SH-SY5Y (cell line): Measurements from ENCODE around the gene ITGB2.

Experiments used
- GATA2 ChIP-seq: IDR thresholded peaks from 2 replicates; pipeline ENCODE4 v1.6.1; 2011; ENCODE audit warnings: mild to moderate bottlenecking, low read depth, low read length
- GATA3 ChIP-seq: IDR thresholded peaks from 2 replicates; pipeline ENCODE4 v1.6.1; 2011; ENCODE audit warnings: low read depth, mild to moderate bottlenecking, low read length, moderate library complexity

The ITGB2 gene

DNA sequence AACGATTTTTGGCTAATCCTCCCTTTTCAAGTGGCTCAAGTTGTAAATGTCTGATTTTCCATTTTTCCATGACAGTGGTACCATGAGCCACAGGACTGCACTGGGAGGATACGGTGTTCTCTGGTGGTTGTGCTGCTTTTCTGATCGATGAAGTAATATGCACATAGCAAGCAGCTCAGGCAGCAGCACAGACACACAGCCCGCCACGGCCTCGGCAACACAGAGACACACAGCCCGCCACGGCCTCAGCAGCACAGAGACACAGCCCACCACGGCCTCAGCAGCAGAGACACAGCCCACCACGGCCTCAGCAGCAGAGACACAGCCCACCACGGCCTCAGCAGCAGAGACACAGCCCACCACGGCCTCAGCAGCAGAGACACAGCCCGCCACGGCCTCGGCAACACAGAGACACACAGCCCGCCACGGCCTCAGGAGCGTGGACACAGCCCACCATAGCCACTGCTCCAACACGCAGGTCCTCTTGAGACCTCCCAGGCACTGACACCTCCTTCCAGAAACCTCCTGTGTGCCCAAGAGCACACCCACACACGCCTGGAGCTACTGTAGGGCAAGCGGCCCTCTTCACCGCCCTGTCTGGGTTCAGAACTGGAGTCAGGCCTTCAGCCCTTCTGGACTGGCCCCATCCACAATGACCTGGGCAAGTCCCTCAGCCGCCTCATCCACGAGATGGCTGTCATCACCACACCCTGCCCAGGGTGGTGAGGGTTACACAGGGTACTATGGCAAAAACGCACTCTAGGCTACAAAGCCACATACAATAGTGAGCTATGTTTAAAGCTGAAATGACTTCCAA, 57.6 kb downstream of the ITGB2 start:
- TF ChIP-seq GATA3 (no peak), GATA2 (no peak)

DNA sequence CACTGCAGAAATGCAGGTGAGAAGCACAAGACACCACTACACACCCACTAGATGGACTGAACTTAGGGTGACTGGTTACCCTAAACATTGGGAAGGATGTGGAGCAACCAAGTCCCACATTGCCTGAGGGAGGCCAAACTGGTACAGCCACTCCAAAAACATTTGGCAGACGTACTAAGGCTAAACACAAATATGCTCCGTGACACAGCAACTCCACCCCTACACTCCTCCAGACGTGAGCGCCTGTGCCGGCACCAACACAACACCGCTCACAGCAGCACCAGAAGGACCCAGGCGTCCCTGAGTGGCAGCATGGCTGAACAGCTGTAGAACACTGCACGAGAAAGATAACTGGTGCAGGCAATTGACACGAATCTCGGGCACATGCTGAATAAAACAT, 61.9 kb downstream of the ITGB2 start:
- no peak for TF ChIP-seq GATA3

DNA sequence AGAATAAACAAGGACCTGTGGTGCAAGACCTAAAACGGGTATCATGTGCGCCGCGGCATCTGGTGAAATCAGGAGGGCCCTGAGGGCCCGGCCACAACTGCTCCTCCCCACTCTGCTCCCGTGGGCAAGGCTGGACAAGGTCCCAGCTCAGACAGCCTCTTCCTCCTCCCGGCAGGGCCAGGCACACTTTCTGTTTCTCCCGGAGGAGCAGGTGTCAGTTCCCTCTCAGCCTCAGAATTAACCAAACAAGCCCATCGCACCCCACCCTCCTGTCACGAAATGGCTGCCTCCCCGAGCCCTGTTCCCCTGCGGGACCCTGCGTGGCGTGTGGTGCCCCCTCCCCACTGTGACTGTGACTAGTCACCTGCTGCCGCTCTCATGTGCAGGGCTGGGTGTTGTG, 62.4 kb downstream of the ITGB2 start:
- TF ChIP-seq GATA3 = no peak
- no peak for TF ChIP-seq GATA2

DNA sequence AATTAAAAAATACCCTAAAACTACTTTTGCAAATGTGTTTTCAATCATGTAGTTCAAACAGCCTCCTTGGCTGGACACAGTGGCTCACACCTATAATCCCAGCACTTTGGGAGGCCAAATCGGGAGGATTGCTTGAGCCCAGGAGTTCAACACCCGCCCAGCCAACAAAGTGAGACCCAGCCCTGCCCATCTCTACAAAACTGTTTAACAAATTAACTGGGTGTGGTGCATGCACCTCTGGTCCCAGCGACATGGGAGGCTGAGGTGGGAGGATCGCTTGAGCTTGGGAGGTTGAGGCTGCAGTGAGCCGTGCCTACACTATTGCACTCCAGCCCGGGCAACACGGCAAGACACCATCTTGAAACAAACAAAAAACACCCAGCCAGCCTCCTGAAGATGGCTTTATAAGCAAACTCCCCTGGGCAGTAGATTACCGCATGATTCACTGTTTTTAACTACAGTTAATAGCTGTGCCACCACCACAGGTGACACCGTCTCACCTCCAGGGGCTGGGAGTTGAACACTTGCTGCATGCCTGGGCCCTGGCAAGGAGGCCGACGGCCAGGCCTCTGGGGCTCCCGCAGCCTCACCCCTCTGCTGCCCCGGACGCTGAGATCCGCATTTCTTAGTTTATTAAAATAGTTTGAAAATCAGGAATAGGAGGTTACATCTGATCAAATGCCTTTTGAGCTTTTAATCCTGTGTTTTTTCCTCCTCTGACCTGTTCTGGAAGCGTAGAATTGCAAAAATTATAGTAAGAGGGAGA, 63.4 kb downstream of the ITGB2 start:
- TF ChIP-seq GATA3 (no peak), GATA2 (no peak)

DNA sequence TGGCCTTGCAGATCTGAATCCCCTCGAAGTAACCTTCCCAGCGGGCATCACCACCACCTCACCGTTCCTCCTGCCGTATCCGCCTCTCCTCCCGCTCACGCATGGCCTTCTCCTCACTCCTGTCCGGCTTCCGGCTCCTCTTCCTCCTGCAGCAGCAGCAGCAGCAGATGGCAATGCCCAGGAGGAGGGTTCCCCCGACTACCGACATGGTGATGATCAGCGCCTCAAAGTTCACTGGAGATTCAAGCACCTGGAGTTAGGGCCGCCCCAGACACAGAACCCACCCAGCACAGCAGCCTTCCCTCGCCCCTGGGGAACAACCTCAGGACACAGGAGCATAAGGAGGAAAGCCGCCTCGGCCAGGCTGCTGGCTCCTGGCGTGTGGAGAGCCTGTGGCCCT, 64.6 kb downstream of the ITGB2 start:
- TF ChIP-seq GATA3 (no peak), GATA2 (no peak)

DNA sequence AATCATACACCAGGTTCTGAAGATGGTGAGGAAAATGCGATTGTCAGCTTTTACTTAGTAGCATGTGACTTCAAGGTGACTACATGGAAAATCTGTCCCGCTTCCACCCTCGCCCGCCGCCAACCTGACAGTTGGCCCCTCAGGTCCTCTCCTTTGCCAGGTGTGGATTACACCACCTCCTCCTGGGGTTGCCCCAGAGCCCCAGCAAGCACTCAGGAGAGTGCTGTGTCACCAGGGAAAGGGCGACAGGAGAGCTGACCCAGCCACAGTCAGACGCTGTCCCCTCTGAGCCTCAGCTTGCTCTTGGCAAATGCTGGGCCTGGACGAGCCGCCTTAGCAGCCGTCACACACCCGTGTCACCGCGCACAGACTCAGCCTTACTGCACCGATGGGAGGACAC, 65.1 kb downstream of the ITGB2 start:
- no peak for TF ChIP-seq GATA2
- TF ChIP-seq GATA3 = no peak

DNA sequence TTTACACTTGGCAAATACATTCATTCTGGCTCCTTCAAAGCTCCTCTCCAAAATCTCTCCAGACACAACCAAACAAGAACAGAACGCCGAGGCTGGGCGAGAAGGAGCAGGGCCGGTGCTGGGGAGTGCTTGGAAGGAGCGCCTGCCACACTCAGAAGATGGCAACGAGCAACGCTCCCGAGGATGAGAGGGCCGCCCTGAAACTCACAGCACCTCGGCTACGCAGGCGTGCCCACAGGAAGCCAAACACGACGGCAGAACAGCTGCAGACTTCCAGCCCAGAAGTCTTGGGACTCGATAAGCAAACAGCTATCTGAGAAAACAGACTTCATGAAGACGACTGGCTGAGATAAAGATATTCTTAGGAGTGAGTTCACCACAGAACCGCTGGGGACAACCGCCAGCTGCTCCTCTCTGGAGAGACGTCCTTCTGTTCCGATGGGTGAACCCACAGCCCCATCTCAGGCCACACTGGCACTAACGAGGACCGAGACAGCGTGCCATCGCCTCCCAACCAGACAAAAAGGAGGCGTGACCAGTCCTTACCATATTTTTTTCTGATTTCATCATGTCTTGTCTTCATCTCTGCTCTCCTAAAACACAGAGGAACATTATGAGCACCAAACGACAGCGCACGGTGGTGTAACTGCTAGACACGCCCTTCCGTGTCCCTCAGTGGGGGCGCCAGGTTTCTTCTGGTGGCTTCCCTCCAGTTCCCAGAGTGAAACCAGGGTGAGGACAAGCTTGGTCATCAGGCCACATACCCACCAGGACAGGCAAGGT, 65.8 kb downstream of the ITGB2 start:
- no peak for TF ChIP-seq GATA3
- TF ChIP-seq GATA2 = no peak

DNA sequence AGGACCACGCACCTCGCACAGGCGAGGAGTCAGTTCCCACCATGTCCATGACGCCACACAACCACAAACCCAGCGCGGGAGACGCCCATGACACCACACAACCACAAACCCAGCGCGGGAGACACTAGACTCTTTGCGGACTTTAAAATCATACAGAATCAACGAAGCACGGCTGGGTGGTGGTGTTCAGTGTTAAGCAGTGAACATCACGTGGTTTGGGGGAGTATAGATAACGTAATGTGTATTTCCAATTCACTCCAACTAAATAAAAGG, 66.4 kb downstream of the ITGB2 start:
- TF ChIP-seq GATA2 (no peak), GATA3 (no peak)

DNA sequence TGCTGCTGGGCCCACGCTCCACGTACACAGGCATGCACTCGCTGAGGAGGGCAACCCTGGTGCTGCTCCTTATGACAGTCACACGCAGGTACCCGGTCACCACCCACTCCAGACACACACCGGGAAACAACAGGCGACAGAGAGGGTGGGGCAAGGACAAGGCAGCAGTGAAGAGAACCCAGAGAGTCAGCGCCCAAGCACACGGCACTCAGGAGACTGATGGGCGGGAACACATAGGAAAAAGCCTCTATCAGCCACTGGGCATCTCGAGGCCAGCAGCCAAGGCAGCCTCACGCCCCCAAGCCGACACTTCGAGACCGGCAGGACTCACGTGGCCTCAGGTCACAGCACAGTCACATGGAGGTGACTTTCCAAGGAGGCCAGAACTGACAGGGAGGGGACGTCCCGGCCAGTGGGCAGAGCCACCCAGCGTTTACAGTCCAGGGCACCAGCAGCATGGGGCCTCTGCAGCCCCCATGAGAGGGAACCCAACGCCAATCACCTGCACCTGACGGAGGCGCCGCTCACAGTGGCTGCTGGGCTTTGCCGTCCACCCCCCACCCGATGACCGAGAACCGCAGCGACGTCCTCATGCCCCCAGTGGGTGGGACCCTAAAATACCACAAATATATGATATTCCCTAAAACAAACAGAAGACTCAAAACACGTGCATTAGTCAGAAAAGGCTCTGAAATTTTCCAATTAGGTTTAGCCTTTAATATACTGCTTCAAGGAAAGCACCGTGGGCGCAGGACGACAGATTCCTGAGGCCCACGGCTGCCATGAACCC, 66.9 kb downstream of the ITGB2 start:
- TF ChIP-seq GATA2 (no peak), GATA3 (no peak)

DNA sequence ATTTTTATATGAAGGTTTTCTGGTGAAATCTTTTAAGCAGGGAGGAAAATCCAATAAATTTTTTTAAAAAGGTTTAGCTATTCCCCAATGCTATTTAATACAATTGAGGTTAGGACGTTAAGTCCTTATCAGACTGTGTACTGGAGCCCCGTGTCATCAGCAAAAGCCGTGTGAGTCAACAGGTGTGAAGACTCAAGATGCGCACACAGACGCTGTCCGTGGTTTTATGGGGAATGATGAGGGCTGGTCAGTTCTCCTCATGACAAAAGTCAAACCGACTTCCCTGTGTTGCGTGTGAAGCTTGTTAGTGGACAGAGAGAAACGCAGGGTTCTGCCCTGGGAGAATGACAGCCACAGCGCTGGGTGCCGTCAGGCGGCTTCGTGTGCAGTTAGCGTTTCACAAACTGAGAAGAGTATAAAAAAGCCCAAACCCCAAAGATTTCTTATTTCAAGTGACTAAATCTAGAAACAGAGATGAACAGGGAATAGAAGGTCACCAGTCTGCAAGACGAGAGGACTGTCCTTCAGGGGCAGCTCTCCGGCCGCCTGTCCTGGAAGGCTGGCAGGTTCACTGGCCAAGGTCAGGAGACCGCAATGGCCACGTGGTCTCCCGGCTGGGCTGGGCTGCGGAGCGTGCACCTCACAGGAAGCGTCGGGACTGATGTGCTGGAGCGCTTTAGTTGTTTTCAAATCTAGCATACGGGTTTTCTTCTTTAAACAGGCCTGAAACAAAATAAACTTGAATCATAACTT, 69.6 kb downstream of the ITGB2 start:
- TF ChIP-seq GATA2 = no peak
- TF ChIP-seq GATA3 = no peak

DNA sequence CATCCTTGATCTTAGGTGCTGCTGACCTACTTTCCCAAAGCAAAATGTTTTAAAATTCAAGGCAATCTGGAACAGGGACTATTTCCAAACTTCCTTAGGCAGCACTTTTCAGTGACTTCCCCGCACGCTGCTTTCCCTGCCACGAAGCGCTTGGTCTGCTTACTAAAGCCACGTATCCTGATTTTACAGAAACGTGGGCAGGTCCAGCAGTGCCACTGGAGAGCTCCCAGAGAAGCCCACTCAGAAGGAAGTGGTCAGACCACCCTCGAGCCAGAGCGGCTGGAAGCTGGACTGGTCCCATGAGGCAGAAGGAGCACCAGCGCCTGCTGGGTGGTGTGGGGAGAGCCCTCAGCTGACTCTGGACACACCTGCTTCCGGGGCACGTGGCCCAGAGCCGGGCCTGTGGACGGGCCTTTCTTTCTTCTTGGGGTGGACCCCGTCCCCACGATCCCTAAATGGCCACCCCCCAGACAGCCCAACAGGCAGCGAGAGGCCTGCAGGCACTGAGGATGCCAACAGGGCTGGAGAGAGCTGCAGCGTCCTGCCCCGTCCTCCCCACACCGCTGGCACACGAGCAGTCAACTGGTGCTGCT, 70.4 kb downstream of the ITGB2 start:
- TF ChIP-seq GATA2 (no peak), GATA3 (no peak)

DNA sequence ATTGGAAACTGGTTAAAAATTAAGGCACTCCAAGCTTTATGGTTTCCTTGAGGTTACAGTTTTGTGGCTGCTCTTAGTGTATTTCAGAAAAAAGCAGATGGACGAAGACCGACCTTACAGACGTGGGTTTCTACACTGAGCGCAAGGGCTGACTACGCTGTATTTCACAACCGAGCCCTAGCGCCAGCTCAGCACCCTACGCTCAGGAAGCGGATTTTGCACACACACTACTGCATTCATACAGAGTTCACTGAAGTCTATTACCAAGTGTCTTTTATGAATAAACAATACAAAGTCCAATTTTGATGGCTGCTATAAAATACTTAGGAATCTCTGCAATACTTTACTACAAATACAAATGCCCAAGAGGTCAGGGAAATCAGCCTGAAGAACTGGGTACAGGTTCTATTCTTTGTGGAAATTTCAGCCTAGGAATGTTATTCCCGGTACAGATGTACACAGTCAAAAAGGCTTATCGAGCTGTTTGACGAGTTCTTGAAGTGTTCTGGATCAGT, 71.0 kb downstream of the ITGB2 start:
- no peak for TF ChIP-seq GATA2
- no peak for TF ChIP-seq GATA3

DNA sequence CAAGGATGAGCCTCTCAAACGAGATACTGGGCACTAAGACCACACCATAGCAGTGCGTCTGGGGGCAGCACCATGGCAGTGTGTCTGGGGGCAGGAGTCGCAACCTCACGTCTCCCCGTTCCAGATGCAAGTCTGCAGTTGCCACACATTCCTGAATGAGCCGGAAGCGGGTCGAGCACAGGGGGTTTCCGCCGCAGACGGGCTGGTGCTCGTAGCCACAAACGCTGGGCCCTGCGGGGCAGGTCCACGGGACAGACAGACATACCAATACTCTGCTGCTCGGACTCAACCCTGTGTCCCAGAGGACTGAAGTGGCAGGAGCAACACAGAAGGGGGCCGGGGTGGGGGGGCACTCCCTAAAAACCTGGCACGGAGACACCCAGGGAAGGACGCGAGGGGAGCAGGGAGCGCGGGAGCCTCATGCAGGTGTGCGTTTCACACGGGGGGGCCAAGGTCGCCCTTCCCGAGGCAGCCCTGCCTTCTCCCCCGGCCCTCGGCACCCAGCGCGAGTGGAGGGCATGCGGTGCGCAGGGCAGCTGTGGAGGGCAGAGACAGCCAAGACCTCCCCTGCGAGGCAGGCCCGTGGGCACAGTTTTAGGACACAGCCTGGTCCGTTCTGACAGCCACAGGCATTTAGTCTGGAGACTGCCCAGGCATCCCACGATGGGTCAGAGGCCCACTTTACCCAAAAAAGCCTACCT, 71.7 kb downstream of the ITGB2 start:
- no peak for TF ChIP-seq GATA3
- TF ChIP-seq GATA2 = no peak
